ENCODE measurements around the gene RPL18. TPM values are rescaled to one million over a fixed set of nuclear protein-coding genes. Genes with fewer than 3 reads are reported as not detected.

RPL18 gene
- total RNA-seq, 1 donor from 2014 or later = 530 TPM

GRCh38 chr19:48631225-48631624 is 12.2 kb upstream of the RPL18 start:
- H3K4me1 ChIP-seq = peaks cover 67% of the 10 kb centered on the region
- peak overlapping the region; percentile 98 for H3K27ac ChIP-seq (replicated peaks)
- no peaks in the 10 kb centered on the region for H3K9me3 ChIP-seq (replicated peaks)
- peak overlapping the region; percentile 41 for H3K4me3 ChIP-seq
- intact Hi-C loops (cut with micrococcal nuclease) = no loop called here
- TF ChIP-seq CTCF (IDR thresholded peaks at IDR 0.05; ENCODE audit: borderline replicate concordance) = no peak
- no peaks in the 10 kb centered on the region for H3K27me3 ChIP-seq (ENCODE audit: low read depth)
- DNase-seq = no peak
- H3K36me3 ChIP-seq = peaks cover 13% of the 10 kb centered on the region

GRCh38 chr19:48630296-48631063 is 11.5 kb upstream of the RPL18 start:
- H3K27ac ChIP-seq (replicated peaks) = peak overlapping the region; percentile 98
- intact Hi-C loops (cut with micrococcal nuclease) = no loop called here

GRCh38 chr19:48629599-48630295 is 10.8 kb upstream of the RPL18 start:
- Histone ChIP-seq H3K36me3 (peaks cover 16% of the 10 kb centered on the region), H3K9me3 (replicated peaks) (no peaks in the 10 kb centered on the region), H3K27ac (replicated peaks) (peak overlapping the region; percentile 98), H3K4me3 (peak overlapping the region; percentile 41), H3K27me3 (ENCODE audit: low read depth) (no peaks in the 10 kb centered on the region), H3K4me1 (peaks cover 63% of the 10 kb centered on the region)
- no peak for TF ChIP-seq CTCF (IDR thresholded peaks at IDR 0.05; ENCODE audit: borderline replicate concordance)
- DNase-seq = peak; percentile 54
- intact Hi-C loops (cut with micrococcal nuclease) = no loop called here

More at GRCh38 chr19:48630296-48631063, 11.5 kb upstream of the RPL18 start:
- H3K9me3 ChIP-seq (replicated peaks) = no peaks in the 10 kb centered on the region
- H3K4me3 ChIP-seq = peak overlapping the region; percentile 41
- DNase-seq = peak; percentile 86
- H3K4me1 ChIP-seq = peaks cover 62% of the 10 kb centered on the region
- TF ChIP-seq CTCF (IDR thresholded peaks at IDR 0.05; ENCODE audit: borderline replicate concordance) = peak; percentile 43
- peaks cover 16% of the 10 kb centered on the region for H3K36me3 ChIP-seq
- no peaks in the 10 kb centered on the region for H3K27me3 ChIP-seq (ENCODE audit: low read depth)

GRCh38 chr19:48629297-48629598 is 10.3 kb upstream of the RPL18 start:
- no peak for DNase-seq
- no peak for TF ChIP-seq CTCF (IDR thresholded peaks at IDR 0.05; ENCODE audit: borderline replicate concordance)
- intact Hi-C loops (cut with micrococcal nuclease) = no loop called here
- Histone ChIP-seq H3K9me3 (replicated peaks) (no peaks in the 10 kb centered on the region), H3K4me3 (no peak overlapping the region), H3K27me3 (ENCODE audit: low read depth) (no peaks in the 10 kb centered on the region), H3K4me1 (peaks cover 63% of the 10 kb centered on the region), H3K27ac (replicated peaks) (peak overlapping the region; percentile 98), H3K36me3 (peaks cover 16% of the 10 kb centered on the region)

- no peak overlapping the region for H3K4me3 ChIP-seq
- H3K9me3 ChIP-seq (replicated peaks) = no peaks in the 10 kb centered on the region
- no peaks in the 10 kb centered on the region for H3K27me3 ChIP-seq (ENCODE audit: low read depth)
- no peak for TF ChIP-seq CTCF (IDR thresholded peaks at IDR 0.05; ENCODE audit: borderline replicate concordance)
- H3K27ac ChIP-seq (replicated peaks) = peak overlapping the region; percentile 98
- H3K36me3 ChIP-seq = peaks cover 16% of the 10 kb centered on the region
- peaks cover 61% of the 10 kb centered on the region for H3K4me1 ChIP-seq
- intact Hi-C loops (cut with micrococcal nuclease) = no loop called here
- DNase-seq = no peak
Measured at GRCh38 chr19:48628486-48629296, 9.7 kb upstream of the RPL18 start.

All from left ventricle myocardium inferior (tissue), 1 donor.